Thoracic aorta endothelial cell (primary cell): Measurements from ENCODE around the gene CASP4. TPM values are rescaled to one million over a fixed set of nuclear protein-coding genes. Genes with fewer than 3 reads are reported as not detected.

ENCODE experiments used
- total RNA-seq: library from RNA; depleted of rRNA; stranded (reverse); fragments of >200 nt; gene quantifications from 2 replicates; pipeline ENCODE4 v1.2.3, GENCODE V29; 2012

CASP4 gene
- total RNA-seq, result 210 and 217 TPM in 2 replicates

GRCh38 chr11:104968355-104968855 is at the start of gene CASP4:
Gene CASP4 (minus strand): TSS chr11:104968574. CDS start chr11:104968525, 49 bp downstream.

GRCh38 chr11:104897891-104898684 is 70.3 kb downstream of the CASP4 start, which contains the start of gene CASP12:
Gene CASP12 (minus strand): TSS chr11:104898460.

Other genes starting within 250 kb of the CASP4 start
- 1.5 TPM in 2 replicates for gene CASP12, start 70.1 kb downstream of the CASP4 start, total RNA-seq
- 0.72 TPM in 1 of 2 replicates, not detected in the other for gene CASP5, start 54.6 kb upstream of the CASP4 start, total RNA-seq
- gene CASP1, start 66.6 kb upstream of the CASP4 start, total RNA-seq, result 6.6 and 7.5 TPM in 2 replicates
- gene CARD16, start 76.8 kb upstream of the CASP4 start, total RNA-seq, result 23.5 and 29.5 TPM in 2 replicates
- not detected in 2 replicates for gene CARD18, start 171.2 kb upstream of the CASP4 start, total RNA-seq